Stimulated activated CD8-positive, alpha-beta memory T cell treated with anti-CD3 and anti-CD28 coated beads, Interleukin-4, amount 100 ng/mL, for 1 hour (primary cell): ENCODE data around the gene THSD1.

ENCODE experiments used
- DNase-seq, 2 donors: peaks; one replicate each; pipeline ENCODE4 v3.0.0-alpha.2; 2020; ENCODE audit warnings: low read depth in 2 of 2, low spot score in 1 of 2

THSD1 gene

GRCh38 chr13:52405767-52406494, at the start of gene THSD1:
TSS of gene THSD1 (minus strand) at chr13:52406172. CDS start at chr13:52402600, 3,572 bp downstream.
- no peak for DNase-seq

GRCh38 chr13:52455677-52456041, 49.7 kb upstream of the THSD1 start:
- peak; percentile 29 to 49 for DNase-seq

DNA sequence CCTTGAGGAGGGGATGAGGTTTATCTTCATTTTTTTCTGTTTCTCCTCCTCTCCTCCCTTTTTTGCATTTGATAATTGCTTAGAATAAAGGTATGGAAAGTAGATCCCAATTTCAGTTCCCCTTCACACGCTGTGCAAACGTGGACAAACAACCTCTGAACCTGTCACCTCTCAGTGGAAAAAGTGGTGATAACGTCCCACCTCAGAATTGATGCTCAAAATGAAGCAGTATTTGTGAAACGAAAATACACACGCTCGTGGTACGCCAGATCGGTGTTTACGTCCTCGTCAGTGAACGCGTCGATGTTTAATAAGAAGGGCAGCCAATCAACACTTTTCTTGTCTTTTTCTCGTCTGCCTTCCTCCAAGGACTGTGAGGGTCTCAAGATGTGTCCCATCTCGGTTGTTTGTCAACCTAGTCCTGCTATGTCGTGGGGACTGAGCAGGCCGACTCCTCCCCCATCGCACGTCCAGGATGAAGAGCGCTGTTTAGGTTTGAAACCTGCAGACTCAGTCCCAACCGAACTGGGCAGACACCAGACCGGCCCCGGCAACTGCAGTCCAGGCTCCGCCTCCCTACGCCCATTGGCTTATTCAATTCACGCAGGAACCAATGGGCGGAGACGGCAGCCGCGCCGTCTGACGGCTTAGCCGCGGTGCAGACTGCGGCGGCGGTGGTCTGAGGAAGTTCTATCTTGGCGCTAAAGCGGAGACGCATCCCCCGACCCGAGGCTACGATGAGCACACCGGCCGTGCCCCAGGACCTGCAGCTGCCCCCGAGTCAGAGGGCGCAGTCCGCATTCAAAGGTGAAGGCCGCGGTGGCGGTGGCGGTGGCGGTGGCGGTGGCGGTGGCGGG, 49.1 kb upstream of the THSD1 start, which contains the start of gene CKAP2:
Gene CKAP2, plus strand, starts transcription at position 659 of the 857 bp plus-strand sequence. Its CDS starts 79 bp downstream, at position 738.
- DNase-seq, result peak; percentile 82

- DNase-seq, result no peak
Measured at GRCh38 chr13:52454459-52454819, 48.5 kb upstream of the THSD1 start.

DNA sequence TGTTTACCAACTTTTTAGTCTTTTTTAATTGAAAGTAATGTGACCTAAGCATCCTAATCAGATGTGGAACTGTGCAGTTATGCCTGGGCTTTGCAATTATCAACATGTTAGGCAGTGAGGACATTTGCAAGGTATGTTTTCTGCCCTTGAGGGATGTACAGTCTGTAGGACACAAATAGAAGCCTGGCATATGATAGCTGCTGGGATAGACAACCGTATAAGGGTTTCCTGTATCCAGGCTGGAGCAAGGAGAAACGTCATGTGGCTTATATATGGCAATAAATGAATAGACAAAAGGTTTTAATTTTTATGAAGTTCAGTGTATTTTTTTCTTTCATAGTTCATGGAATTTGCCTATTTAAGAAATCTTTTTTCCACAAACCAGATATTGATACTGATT, 46.5 kb upstream of the THSD1 start:
- DNase-seq, result no peak

DNA sequence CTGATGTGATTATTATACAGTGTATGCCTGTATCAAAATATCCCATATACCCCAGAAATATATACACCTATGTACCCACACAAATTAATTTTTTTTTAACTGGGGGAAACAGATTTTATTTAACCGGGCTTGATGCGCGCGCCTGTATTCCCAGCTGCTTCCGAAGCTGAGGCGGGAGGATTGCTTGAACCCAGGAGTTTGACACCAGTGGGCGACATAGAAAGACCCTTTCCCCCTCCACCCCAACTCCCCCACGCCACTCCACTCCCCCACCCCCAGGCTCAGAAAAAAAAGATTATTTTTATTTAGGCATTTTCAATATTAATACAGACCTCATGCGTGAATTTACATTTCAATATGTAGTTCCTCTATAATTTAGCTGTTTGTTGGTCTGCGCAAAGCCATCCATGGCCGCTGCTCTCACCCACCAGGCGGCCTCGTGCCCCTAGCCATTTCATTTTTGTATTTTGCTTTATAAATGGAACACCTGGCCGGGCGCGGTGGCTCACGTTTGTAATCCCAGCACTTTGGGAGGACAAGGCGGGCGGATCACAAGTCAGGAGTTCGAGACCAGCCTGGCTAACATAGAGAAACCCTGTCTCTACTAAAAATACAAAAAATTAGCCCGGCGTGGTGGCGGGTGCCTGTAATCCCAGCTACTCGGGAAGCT, 45.3 kb upstream of the THSD1 start:
- DNase-seq, result no peak

DNA sequence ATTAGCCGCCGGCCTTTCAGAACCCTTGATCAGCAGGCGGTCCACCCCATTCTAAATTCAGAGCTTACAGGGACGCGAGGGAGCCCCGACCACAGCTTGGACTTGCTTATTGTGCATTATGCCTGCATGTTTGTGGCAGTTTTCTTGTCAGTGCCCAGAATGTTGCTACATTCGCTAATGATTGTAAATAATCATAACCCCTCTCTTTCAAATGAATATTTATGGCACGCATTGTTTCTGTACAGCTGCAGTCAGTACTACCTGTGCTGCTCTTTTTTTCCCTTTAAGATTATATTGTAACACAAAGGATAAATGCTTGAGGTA, 44.8 kb upstream of the THSD1 start:
- no peak for DNase-seq

DNA sequence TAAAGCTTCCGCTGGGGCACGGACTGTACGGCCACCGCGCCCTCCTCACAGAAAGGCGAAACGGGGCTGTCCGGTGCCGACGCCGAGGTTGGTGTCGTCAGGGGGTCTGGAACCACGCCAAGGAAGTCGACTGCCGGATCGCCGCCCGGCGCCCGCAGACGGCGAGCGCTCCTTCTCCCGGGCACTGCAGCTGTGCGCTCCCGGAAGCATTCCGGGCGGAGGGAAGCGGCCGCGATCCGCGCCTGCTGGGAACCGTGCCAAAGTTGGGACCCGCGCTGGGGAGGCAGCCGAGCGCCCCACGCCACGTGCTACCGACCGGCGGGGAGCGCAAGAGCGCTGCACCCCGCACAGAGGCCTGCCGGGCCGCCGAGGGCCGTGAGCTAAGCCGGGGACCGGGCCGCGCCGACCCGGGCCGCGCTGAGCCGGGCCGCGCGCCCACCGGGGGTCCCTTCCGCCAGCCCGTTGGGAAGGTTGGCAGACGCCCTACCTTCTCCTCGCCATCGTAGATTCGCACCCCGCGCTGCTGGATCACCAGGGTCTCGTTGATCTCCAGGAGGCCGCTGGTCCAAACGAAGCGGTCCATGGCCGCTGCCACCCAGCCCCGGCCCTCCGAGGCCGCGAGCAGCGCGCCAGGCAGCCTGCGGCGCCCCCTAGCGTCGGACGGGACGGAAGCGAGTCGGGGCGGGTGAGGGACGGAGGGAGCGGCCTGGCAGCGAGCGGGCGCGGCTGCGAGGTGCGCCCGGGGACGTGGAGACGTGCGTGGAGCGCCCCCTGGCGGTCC, 44.2 kb upstream of the THSD1 start, which contains the start of gene VPS36:
Gene VPS36, minus strand, starts transcription at position 623 of the 781 bp plus-strand sequence. Its CDS starts 40 bp downstream, at position 583.
- DNase-seq, result peak; percentile 86 to 89

DNA sequence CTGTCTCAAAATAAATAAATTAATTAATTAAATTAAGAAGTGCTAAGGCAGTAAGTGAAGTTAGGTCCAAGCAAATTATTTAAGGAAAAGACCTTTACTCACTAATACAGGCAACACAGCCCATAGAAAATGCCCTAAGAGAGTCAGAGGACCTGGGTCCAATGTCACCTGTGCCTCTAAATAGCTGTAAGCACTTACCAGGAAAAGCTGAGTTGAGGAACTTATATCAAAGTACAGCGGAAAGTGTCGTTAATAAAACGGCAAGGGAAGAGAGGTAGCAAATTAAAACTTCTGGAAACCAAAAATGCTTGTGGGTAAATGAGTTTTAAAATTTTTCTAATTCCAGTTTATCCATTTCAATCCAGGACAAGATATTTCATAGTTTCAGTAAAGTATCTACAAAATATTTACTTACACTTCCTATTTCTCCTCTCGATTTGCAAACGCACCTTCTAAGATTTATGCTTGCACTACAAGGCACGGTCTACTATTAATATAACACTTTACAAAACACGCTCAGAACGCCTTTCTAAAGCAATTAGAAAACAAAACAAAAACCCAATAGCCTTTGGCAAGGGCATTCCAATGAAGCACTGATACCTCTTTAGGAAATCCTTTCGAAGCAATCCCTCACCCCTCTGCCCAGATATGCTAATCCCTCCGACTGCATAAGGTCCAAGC, 43.5 kb upstream of the THSD1 start:
- no peak for DNase-seq

GRCh38 chr13:52447815-52448552, 42.0 kb upstream of the THSD1 start:
- DNase-seq, result no peak

GRCh38 chr13:52447354-52447753, 41.4 kb upstream of the THSD1 start:
- DNase-seq, result no peak

DNA sequence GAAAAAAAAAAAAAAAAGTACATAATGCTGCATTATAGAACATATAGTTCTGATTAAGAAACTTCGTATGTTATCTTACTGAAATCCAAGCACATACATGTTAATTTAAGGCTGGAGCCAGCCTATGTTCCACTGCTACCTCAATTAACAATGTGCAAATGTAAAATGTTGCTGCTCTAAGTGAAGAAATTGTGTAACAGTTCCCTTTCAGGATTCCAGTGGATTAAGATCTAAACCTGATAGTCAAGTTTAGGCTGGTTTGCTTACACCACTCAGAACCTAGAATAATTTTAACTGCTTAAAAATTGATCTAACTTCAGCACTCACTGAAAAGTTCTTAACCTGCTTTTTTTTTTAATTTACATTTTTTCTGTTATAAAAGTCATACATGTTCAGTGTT, 40.3 kb upstream of the THSD1 start:
- no peak for DNase-seq

DNA sequence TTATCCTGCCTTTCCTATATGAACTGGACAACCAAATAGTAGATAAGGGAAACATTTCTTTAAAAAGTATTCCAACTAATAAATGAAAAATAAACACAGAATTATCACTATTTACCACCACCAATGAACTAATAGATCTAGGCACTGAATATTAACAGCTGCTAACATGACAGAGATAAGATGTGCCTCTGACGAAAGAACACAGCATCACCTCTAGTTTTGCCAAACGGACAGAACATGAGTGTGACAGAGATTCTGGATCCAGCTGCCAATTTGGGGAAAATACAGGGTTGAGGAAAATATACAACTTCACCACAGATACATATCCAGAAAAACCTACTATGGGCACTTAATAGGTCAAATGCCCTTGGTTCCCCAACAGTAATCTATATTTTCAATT, 26.5 kb upstream of the THSD1 start:
- no peak for DNase-seq

- DNase-seq, result no peak
Measured at GRCh38 chr13:52428295-52428694, 22.3 kb upstream of the THSD1 start.

DNA sequence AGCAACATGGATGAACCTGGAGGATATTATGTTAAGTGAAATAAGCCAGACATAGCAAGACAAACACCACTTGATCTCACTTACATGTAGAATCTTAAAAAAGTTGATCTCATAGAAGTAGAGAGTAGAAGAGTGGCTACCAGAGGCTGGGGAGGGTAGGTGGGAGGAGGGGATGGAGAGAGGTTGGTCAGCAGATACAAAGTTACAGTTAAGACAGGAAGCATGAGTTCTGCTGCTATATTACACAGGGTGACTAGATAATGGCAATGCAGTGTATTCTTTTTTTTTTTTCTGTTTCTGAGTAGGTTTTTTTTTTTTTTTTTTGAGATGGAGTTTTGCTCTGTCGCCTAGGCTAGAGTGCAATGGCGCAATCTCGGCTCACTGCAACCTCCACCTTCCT, 15.2 kb upstream of the THSD1 start:
- no peak for DNase-seq

- no peak for DNase-seq
Measured at GRCh38 chr13:52419080-52419479, 13.1 kb upstream of the THSD1 start.

DNA sequence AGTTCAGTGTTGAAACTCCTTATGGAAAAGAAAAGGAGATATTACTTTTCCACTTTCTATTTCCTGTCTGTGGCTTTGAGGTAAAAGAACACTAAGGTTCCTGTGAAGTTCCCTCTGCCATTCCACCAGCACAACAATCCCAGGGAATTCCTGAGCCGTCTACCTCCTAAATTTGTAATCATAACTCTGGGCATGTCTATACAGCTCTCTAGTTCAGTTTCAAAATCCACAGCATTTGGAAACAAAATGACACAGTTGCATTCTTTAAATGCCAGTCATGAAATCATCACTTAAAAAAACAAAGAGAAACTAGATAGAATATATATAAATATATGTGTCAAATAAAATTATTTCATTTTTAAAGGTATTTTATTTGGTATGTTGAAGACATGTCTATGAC, 9.0 kb upstream of the THSD1 start:
- DNase-seq, result no peak

- no peak for DNase-seq
Measured at GRCh38 chr13:52414051-52414450, 8.1 kb upstream of the THSD1 start.

DNA sequence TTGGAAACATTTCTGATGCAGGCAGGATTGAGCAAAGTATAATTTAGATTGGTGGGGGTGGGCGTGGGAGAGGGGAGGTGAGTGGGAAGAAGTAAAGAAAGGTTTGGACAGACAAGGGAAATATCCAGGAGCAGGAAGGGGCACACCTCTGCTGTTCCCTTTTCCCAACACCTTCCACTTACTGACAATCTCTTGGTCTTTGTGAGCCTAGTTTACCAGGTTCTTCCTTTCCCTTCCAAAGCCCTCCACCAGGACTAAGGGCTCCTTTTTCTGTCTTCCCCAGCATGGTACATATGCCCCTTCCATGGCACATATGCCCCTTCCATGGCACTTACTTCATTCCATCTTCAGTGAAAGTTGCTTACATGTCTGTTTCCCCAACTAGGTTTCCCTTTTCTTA, 6.2 kb upstream of the THSD1 start:
- DNase-seq, result no peak

- DNase-seq, result no peak
Measured at GRCh38 chr13:52411629-52412028, 5.7 kb upstream of the THSD1 start.
